Natural killer cell (primary cell): ENCODE data around the gene WNT8B. TPM values are rescaled to one million over a fixed set of nuclear protein-coding genes. Genes with fewer than 3 reads are reported as not detected.

Source experiments
- ATAC-seq, 3 donors: fragments of 150-1000 bp in 2 of 3; fragments of 200-7000 bp in 1 of 3; cut with Tn5 transposase; 1 replicate in 1 of 3; 2 replicates in 2 of 3; pipeline ENCODE4 v1.10.0; 2021; ENCODE audit warnings: mild to moderate bottlenecking in 2 of 3, moderate library complexity in 2 of 3
- DNase-seq, 2 donors: peaks; one replicate each; pipeline versions ENCODE4 v3.0.0 to v3.0.0-alpha.2; 2013 to 2021; ENCODE audit warnings: mixed read lengths in 1 of 2
- H3K27ac ChIP-seq: one replicate; pipeline ENCODE4 v1.5.1; 2013; ENCODE audit warnings: mild to moderate bottlenecking, low read length
- H3K27me3 ChIP-seq: one replicate; pipeline ENCODE4 v1.6.1; 2013; ENCODE audit warnings: low read length; ENCODE audit not compliant: control insufficient read depth, insufficient read depth
- H3K36me3 ChIP-seq: one replicate; pipeline ENCODE4 v1.6.1; 2013; ENCODE audit warnings: low read length; ENCODE audit not compliant: control insufficient read depth, insufficient read depth
- H3K4me1 ChIP-seq: one replicate; pipeline ENCODE4 v1.6.1; 2013; ENCODE audit warnings: low read length; ENCODE audit not compliant: control insufficient read depth, insufficient read depth
- H3K4me3 ChIP-seq: one replicate; pipeline ENCODE4 v1.5.1; 2013; ENCODE audit warnings: low read length
- H3K9me3 ChIP-seq: one replicate; pipeline ENCODE4 v1.6.1; 2013; ENCODE audit warnings: low read length; ENCODE audit not compliant: control insufficient read depth, insufficient read depth
- H3K27ac Mint-ChIP-seq, 2 donors: one replicate each; pipeline ENCODE4 v1.8.0; 2022; ENCODE audit warnings: mild to moderate bottlenecking in 2 of 2, mixed read lengths in 2 of 2, moderate library complexity in 1 of 2
- H3K27me3 Mint-ChIP-seq, 2 donors: one replicate each; pipeline ENCODE4 v1.8.0; 2022; ENCODE audit warnings: low read depth in 2 of 2, mixed read lengths in 2 of 2
- H3K36me3 Mint-ChIP-seq: one replicate; pipeline ENCODE4 v1.8.0; 2022; ENCODE audit warnings: mixed read lengths
- H3K4me1 Mint-ChIP-seq, 2 donors: one replicate each; pipeline ENCODE4 v1.8.0; 2022; ENCODE audit warnings: mixed read lengths in 2 of 2
- H3K4me3 Mint-ChIP-seq: one replicate; pipeline ENCODE4 v1.8.0; 2022; ENCODE audit warnings: mild to moderate bottlenecking, moderate library complexity, mixed read lengths
- H3K9me3 Mint-ChIP-seq, 2 donors: one replicate each; pipeline ENCODE4 v1.8.0; 2022; ENCODE audit warnings: mixed read lengths in 2 of 2
- WGBS: methylation state at CpG from one replicate; pipeline ENCODE4 v1.1.7; 2013; ENCODE audit warnings: missing lambda C conversion rate; ENCODE audit not compliant: insufficient coverage; 5-methylcytosine and 5-hydroxymethylcytosine counted together
- intact Hi-C: fragments of 100-400 bp; cut with micrococcal nuclease; formaldehyde crosslinking; loops from one replicate; pipeline ENCODE4 v1.14.2; 2022
- total RNA-seq, 4 donors: library from RNA; stranded (reverse); fragments of 120-200 nt in 1 of 4; gene quantifications; one replicate each; pipeline versions ENCODE4 v1.2.3 to v1.2.4, GENCODE V29; 2013 to 2022
- TF ChIP-seq, protein P1 (sequence below): fragments of 200-600 bp; IDR thresholded peaks from one replicate; pipeline ENCODE4 v1.8.0; 2022; ENCODE audit warnings: antibody characterized with exemption

Gene WNT8B
- total RNA-seq, 3 donors from 2014 or later (not counting 1 experiment from before 2014, with no cell fraction given), result not detected

DNA sequence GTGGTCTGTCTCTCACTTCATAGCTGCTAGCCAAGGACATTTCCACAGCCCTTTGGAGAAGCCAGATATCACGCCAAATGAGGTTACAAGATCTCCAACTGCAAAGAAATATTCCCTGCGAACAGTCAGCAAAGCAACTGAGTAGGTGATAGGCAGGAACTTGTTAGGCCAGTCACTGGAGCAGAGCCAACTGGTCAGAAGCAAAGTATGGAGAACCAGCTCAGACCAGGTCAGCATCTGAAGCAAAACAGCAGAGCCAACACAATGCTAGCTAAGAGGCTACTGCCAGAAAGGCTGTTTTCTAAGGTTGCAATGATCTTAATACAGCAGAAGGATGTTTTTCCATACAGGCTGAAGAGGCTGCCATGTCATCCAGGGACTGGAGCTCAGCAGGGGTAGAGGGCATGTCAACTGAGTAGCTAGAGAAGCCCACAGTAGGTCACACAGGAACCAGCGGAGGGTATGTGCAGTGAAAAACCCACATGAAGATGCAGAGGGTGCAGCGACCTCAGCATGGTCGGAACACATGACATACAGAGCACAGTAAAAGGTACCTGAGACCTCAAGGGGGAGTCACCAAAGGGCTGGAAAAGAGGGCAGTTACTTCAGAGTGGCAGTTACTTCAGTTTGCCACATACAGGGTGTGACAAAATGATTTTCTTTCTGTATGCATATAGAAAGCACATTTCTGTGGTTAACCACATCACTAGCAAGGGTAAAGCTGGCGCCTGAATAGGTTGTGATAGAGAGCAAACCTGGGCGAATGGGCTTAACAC lies 47.9 kb downstream of the WNT8B start:
- ATAC-seq (peak; percentile 83 to 84 (median 84)), DNase-seq (peak; percentile 37 to 88)
- Histone ChIP-seq H3K27me3 (no peaks in the 10 kb centered on the region), H3K36me3 (peaks cover 11% of the 10 kb centered on the region), H3K9me3 (no peaks in the 10 kb centered on the region), H3K4me1 (peaks cover 31% of the 10 kb centered on the region), H3K4me3 (no peak overlapping the region), H3K27ac (peak overlapping the region; percentile 15)
- H3K36me3 Mint-ChIP-seq, result no peaks in the 10 kb centered on the region
- peak overlapping the region; percentile 70 for H3K4me3 Mint-ChIP-seq
- intact Hi-C loops, result no loop called here
- peaks cover 44 to 48% of the 10 kb centered on the region in 2 donors for H3K4me1 Mint-ChIP-seq
- TF ChIP-seq, protein P1, sequence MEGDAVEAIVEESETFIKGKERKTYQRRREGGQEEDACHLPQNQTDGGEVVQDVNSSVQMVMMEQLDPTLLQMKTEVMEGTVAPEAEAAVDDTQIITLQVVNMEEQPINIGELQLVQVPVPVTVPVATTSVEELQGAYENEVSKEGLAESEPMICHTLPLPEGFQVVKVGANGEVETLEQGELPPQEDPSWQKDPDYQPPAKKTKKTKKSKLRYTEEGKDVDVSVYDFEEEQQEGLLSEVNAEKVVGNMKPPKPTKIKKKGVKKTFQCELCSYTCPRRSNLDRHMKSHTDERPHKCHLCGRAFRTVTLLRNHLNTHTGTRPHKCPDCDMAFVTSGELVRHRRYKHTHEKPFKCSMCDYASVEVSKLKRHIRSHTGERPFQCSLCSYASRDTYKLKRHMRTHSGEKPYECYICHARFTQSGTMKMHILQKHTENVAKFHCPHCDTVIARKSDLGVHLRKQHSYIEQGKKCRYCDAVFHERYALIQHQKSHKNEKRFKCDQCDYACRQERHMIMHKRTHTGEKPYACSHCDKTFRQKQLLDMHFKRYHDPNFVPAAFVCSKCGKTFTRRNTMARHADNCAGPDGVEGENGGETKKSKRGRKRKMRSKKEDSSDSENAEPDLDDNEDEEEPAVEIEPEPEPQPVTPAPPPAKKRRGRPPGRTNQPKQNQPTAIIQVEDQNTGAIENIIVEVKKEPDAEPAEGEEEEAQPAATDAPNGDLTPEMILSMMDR, result no peak
- H3K27me3 Mint-ChIP-seq, result no peaks in the 10 kb centered on the region
- 27% methylated on average over 7 of the region's 7 CpGs for WGBS
- no peaks in the 10 kb centered on the region for H3K9me3 Mint-ChIP-seq
- H3K27ac Mint-ChIP-seq, result peak overlapping the region in 1 of 2 donors; percentile 79

DNA sequence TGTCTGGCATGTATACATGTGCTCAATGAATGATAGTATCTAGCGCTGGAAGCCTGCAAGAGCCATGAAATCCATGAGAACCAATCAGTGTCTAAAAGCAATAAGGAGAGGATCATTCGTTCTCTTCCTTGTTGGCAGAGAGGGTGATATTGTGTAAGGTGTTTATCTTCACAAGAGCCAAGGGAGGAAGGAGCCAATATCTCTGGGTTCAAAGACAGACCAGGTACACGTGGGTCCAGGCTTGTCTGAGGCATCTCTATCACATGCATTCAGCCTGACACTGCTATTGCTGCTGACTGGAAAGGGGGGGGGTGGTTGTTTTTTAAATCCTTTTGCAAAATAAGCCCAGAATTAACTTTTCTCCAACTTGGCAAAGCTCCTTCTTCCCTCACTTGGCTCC lies 52.8 kb downstream of the WNT8B start:
- H3K36me3 Mint-ChIP-seq, result no peaks in the 10 kb centered on the region
- 89% methylated on average over 3 of the region's 3 CpGs for WGBS

DNA sequence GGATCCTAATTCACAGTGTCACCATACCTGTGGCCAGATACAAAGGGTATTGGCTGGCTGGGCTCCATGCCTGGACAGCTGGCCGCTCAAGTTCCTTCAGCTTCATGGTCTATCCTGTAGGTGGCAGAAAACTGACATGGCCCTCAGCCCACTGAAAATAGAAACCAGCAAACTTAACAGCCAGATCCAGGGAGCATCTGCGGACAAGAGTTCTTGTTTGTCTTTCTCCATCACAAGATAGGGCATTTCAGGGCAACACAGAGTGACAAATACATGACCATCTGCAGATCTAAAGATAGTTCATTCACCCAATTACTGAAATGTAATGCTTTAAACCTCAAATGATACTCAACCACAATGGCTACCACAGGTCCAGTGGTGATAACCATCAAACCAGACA lies 54.0 kb downstream of the WNT8B start:
- peak in 1 of 3 donors; percentile 37 for ATAC-seq
- no peaks in the 10 kb centered on the region for H3K9me3 ChIP-seq
- peaks cover 10 to 11% of the 10 kb centered on the region in 2 donors for H3K27me3 Mint-ChIP-seq
- H3K27ac Mint-ChIP-seq, result no peak overlapping the region
- H3K4me1 ChIP-seq, result peaks cover 7% of the 10 kb centered on the region
- H3K36me3 ChIP-seq, result peaks cover 4% of the 10 kb centered on the region
- no peaks in the 10 kb centered on the region for H3K9me3 Mint-ChIP-seq
- no peak for DNase-seq
- H3K4me3 Mint-ChIP-seq, result no peak overlapping the region
- no peaks in the 10 kb centered on the region for H3K36me3 Mint-ChIP-seq
- TF ChIP-seq, protein P1, result no peak
- H3K4me3 ChIP-seq, result no peak overlapping the region
- H3K4me1 Mint-ChIP-seq, result peaks cover 17 to 21% of the 10 kb centered on the region in 2 donors
- WGBS, result 72% methylated on average over 2 of the region's 2 CpGs
- no peak overlapping the region for H3K27ac ChIP-seq
- H3K27me3 ChIP-seq, result peaks cover 7% of the 10 kb centered on the region
- intact Hi-C loops, result no loop called here

More for the DNA sequence above, 52.8 kb downstream of the WNT8B start:
- Histone ChIP-seq H3K9me3 (no peaks in the 10 kb centered on the region), H3K4me3 (no peak overlapping the region), H3K27me3 (peaks cover 7% of the 10 kb centered on the region), H3K4me1 (peaks cover 16% of the 10 kb centered on the region), H3K36me3 (peaks cover 2% of the 10 kb centered on the region), H3K27ac (no peak overlapping the region)
- ATAC-seq (no peak), DNase-seq (no peak)
- Mint-ChIP-seq H3K9me3 (no peaks in the 10 kb centered on the region), H3K4me3 (no peak overlapping the region), H3K4me1 (peaks cover 30 to 32% of the 10 kb centered on the region in 2 donors), H3K27ac (no peak overlapping the region), H3K27me3 (peaks cover 10 to 11% of the 10 kb centered on the region in 2 donors)
- intact Hi-C loops, result no loop called here
- TF ChIP-seq, protein P1, result no peak
